GM19043 (cell line): ENCODE results near the gene C10orf62.
"Not testable (repeated sequence)": the region's sequence is repeated elsewhere in the genome, so short reads cannot be mapped to it uniquely, and the experiment has no call there.

Source experiments
- ATAC-seq: cut with Tn5 transposase; IDR thresholded peaks from one replicate; pipeline ENCODE4 v1.9.1; 2021; ENCODE audit warnings: low read depth; ENCODE audit not compliant: unreplicated experiment

The C10orf62 gene

GRCh38 chr10:97589479-97589878 is at the start of gene C10orf62:
Gene C10orf62 (plus strand): TSS chr10:97589721. CDS start chr10:97589898, 177 bp downstream.
- no peak for ATAC-seq

DNA sequence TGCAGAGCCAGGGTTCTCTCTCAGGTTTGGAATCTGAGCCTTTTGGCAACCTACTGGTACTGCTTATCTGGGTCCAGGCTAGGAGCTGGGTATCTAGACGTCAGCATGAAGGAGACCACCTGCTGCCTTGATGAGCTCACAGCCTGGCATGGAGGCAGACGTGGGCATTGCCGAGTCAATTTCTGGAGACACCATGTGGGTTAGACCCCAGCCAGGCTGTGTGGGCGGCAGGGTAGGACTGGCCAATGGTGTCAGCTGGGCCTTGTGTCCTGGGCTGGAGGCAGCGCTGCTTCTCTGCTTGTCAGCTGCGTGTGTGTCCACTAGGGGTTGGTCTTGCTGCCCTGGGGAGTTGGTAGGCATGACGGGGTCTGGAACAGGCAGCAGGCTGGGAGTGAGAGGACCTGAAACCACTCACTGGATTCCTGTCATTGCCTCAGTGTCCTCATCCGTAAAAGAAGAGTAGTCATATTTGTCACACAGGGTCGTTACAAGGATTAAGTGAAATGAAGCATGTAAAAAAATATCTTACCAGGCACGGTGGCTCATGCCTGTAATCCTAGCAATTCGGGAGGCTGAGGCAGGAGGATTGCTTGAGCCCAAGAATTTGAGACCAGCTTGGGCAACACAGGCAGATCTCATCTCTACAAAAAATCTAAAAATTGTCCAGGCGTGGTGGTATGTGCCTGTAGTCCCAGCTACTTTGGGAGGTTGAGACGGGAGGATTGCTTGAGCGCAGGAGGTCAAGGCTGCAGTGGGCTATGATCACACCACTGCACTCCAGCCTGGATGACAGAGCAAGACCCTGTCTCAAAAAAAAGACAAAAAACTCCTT is 48.6 kb upstream of the C10orf62 start:
- ATAC-seq: no peak

DNA sequence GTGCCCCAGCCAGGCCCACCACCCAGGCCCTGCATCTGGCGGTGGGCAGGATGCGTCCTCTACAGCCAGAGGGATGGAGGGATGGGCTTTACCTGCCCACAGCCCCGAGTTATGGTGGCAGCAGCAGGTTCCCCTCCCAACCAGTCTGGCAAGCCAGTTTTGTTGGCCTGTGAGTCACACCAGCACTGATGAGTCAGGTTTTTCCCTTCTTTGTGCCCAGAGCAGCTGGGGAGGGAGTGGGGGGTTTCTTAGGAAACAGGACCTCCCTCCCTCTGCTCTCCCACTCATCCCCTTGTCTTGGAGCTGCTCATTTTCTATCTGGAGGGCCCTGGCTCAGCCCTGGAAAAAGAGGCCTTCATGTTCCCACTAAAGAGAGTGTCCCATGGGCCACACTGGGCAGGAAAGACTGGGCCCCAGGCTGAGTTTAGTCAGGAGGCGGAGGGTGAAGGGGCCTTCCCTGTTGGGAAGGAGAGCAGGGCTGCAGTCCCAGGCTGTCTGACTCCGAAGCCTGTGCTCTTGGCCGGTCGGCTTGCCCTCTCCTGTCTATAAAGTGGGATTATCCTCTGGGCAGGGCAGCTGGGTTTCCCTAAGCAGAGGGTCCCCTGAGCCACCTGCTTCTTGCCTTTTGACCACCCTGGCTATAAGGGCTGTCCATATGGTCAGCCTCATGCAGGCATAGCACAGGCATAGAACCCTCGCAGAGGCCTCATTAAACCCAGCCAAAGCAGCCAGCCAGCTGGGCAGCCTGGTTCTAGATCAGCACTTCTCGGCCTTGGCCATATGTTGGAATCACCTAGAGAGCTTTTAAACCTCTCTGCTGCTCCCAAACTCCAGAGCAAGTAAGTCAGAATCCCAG is 47.1 kb upstream of the C10orf62 start:
- no peak for ATAC-seq

- ATAC-seq: no peak
Observed at GRCh38 chr10:97543025-97543546, 46.4 kb upstream of the C10orf62 start.

DNA sequence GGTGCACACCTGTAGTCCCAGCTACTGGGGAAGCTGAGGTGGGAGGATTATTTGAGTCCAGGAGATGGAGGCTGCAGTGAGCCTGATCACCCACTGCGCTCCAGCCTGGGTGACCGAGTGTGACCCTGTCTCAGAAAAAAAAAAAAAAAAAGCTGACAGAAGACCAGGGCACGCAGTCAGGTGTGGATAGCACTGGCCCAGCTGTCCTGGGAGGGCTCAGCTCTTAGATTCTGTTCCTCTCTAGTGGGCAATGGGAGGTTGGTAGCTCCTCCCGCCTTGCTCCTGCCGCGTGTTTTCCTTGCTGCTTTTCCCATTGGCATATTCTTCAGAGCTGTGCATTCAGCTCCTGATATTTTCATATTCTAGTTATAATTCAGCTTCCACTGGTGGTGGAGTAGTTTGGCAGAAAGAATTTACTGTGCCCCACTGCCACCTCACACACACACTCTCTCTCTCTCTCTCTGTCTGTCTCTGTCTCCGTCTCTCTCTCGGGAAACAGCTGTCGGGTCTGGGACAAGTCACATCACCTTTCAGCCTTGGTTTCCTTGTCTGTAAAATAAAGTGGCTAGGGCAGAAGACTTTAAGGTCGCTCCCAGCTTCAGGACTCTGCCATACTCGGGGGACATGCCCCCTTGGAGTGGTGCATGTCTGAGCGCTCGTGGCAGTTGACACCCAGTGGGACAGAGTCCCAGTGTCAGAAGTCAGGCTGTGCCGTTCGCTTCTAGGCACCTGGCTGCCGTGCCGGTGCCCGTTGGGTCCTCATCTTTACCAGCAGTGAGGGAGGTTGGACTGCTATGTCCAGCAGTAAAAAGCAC is 42.9 kb upstream of the C10orf62 start:
- ATAC-seq: no peak

GRCh38 chr10:97547271-97547600 is 42.3 kb upstream of the C10orf62 start:
- ATAC-seq: no peak

- ATAC-seq: no peak
Observed at GRCh38 chr10:97547962-97548361, 41.6 kb upstream of the C10orf62 start.

- ATAC-seq: no peak
Observed at GRCh38 chr10:97548828-97549455, 40.6 kb upstream of the C10orf62 start.

- no peak for ATAC-seq
Observed at GRCh38 chr10:97549587-97550322, 39.8 kb upstream of the C10orf62 start.

- ATAC-seq: no peak
Observed at GRCh38 chr10:97550336-97551149, 39.0 kb upstream of the C10orf62 start.

- ATAC-seq: no peak
Observed at GRCh38 chr10:97551271-97551670, 38.2 kb upstream of the C10orf62 start.

GRCh38 chr10:97553575-97554031 is 35.9 kb upstream of the C10orf62 start:
- ATAC-seq: no peak

- not testable (repeated sequence) for ATAC-seq
Observed at GRCh38 chr10:97554336-97554735, 35.2 kb upstream of the C10orf62 start.

DNA sequence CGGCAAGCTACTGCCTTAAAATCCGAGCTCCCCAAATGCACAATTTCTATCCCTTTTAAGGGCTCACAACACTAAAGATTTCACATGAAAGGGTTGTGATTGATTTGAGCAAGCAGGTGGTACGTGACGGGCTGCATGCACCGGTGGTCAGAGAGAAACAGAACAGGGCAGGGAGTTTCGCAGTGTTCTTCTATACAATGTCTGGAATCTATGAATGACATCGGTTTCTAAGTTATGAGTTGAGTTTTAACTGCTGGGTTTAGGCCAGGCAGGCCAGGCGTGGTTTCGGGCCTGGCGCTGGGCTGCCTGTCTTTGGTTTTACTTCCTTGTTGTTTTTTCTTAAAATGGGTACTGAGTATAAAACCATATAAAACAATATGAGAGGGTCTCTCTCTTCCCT is 34.0 kb upstream of the C10orf62 start:
- ATAC-seq: not testable (repeated sequence)

- not testable (repeated sequence) for ATAC-seq
Observed at GRCh38 chr10:97560731-97561381, 28.7 kb upstream of the C10orf62 start.

DNA sequence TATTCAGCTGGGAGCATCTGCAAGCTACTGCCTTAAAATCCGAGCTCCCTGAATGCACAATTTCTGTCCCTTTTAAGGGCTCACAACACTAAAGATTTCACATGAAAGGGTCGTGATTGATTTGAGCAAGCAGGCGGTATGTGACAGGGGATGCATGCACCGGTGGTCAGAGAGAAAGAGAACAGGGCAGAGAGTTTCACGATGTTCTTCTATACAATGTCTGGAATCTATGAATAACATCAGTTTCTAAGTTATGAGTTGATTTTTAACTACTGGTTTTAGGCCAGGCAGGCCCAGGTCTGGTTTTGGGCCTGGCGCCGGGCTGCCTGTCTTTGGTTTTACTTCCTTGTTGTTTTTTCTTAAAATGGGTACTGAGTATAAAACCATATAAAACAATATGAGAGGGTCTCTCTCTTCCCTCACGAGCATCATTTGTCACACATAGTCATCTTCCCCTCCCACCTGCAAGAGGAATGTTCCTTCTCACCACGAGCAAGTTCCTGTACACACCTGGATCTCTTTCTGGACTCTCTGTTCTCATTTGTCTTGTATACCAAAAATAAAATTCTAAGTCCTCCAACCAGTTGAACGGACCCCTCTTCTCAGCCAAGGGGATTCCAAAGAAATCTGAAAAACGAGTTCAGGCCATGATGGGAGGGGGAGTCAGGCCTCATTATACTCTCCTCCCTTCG is 28.0 kb upstream of the C10orf62 start:
- not testable (repeated sequence) for ATAC-seq

DNA sequence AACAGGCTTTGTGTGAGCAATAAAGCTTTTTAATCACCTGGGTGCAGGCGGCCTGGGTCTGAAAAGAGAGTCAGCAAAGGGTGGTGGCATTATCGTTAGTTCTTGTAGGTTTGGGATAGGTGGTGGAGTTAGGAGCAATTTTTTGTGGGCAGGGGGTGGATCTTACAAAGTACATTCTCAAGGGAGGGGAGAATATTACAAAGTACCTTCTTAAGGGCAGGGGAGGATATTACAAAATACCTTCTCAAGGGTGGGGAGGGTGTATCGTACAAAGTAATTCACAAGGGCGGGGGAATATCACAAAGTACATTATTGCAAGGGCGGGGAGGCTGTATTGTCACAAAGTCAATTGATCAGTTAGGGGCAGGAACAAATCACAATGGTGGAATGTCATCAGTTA is 27.2 kb upstream of the C10orf62 start:
- ATAC-seq: not testable (repeated sequence)
